HCT116 (cell line): Measurements from ENCODE around the gene IGFL4.

Experiments
- CTCF ChIP-seq, 3 experiments: fragments of 200-600 bp in 1 of 3; sonication (generic) in 1 of 3; IDR thresholded peaks in 2 of 3; conservative IDR thresholded peaks in 1 of 3; 2 replicates each; pipeline ENCODE4 v1.5.1; 2012 to 2017; ENCODE audit warnings: low read depth in 2 of 3, low read length in 2 of 3, antibody characterized with exemption in 1 of 3, borderline replicate concordance in 1 of 3, control low read depth in 1 of 3, mild to moderate bottlenecking in 1 of 3, mixed read lengths in 1 of 3, mixed run types in 1 of 3, moderate library complexity in 1 of 3; ENCODE audit not compliant: insufficient read depth in 1 of 3
- POLR2AphosphoS5 ChIP-seq: IDR thresholded peaks from 2 replicates; pipeline ENCODE4 v1.6.1; 2011; ENCODE audit warnings: mild to moderate bottlenecking, low read depth, low read length, moderate library complexity
- RAD21 ChIP-seq: IDR thresholded peaks from 2 replicates; pipeline ENCODE4 v1.6.1; 2012; ENCODE audit warnings: low read depth, mild to moderate bottlenecking
- REST ChIP-seq: IDR thresholded peaks from 2 replicates; pipeline ENCODE4 v1.6.1; 2012; ENCODE audit warnings: low read depth
- SIN3A ChIP-seq: IDR thresholded peaks from 2 replicates; pipeline ENCODE4 v1.6.1; 2012; ENCODE audit warnings: low read depth
- SP1 ChIP-seq: IDR thresholded peaks from 2 replicates; pipeline ENCODE4 v1.6.1; 2012; ENCODE audit warnings: low read depth
- ZFX ChIP-seq: fragments of 450-650 bp; IDR thresholded peaks from 2 replicates; pipeline ENCODE4 v1.6.1; 2017
- TF ChIP-seq, protein P1 (sequence below): IDR thresholded peaks from 2 replicates; pipeline ENCODE4 v1.6.1; 2012

DNA sequence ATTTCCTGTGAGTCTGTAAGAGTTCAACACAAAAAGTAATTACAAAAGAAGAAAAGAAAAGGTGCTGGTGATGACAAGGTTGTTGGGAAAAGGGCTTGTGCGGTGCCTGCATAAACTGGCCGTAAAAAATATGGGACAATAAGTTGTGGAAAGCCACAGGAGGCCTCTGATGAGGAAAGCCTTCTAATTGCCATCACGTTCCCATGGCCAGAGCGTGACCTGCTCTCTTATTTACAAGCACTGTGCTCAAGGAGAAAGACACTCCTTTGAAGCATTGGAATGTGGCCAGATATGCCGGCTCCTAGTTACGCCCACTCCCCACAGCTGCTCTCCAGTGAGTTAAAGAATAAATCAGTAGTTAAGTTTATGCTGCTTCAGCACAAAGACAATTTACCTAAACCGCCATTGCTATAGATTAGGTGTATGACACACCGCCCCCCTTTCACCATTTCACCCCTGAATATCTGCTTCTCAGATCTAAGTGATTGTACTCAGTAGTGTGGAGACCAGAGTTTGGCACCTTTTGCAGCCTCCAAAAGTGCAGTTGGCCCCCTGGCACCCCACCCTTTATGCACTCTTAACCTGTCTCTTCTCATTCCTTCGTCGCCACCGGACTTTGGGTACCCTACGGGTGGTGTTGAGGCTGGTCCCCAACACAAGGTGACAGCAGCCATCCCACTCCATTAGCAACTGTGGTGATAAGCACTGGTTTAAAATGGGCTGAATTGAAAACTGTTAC, 9.8 kb downstream of the IGFL4 start:
- TF ChIP-seq POLR2AphosphoS5 (no peak), CTCF (IDR thresholded peaks at IDR 0.05 in 2 of 3, conservative IDR thresholded peaks at IDR 0.05 in 1 of 3; ENCODE audit: borderline replicate concordance in 1 of 3, insufficient read depth in 1 of 3, low read depth in 2 of 3, low read length in 2 of 3) (no peak), SIN3A (no peak), SP1 (no peak), REST (no peak), RAD21 (no peak), ZFX (no peak)
- TF ChIP-seq, protein P1, sequence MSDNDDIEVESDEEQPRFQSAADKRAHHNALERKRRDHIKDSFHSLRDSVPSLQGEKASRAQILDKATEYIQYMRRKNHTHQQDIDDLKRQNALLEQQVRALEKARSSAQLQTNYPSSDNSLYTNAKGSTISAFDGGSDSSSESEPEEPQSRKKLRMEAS = no peak
